Mucosa of descending colon (tissue), 3 donors: Measurements from ENCODE around the gene OBSL1. TPM values are rescaled to one million over a fixed set of nuclear protein-coding genes. Genes with fewer than 3 reads are reported as not detected.

Experiments used
- ATAC-seq: fragments of 200-7000 bp; cut with Tn5 transposase; one replicate; pipeline ENCODE4 v1.9.1; 2020; ENCODE audit warnings: mild to moderate bottlenecking, moderate library complexity
- DNase-seq, 3 donors: peaks; one replicate each; pipeline ENCODE4 v3.0.0-alpha.2; 2020
- H3K36me3 ChIP-seq: fragments of 200-600 bp; one replicate; pipeline ENCODE4 v1.8.0; 2021; ENCODE audit warnings: low read depth, mild to moderate bottlenecking
- H3K4me1 ChIP-seq: fragments of 200-600 bp; one replicate; pipeline ENCODE4 v1.8.0; 2021; ENCODE audit warnings: low read depth, mild to moderate bottlenecking
- H3K4me3 ChIP-seq: fragments of 200-600 bp; one replicate; pipeline ENCODE4 v1.8.0; 2021; ENCODE audit warnings: mild to moderate bottlenecking
- H3K9me3 ChIP-seq: fragments of 200-600 bp; one replicate; pipeline ENCODE4 v1.8.0; 2021; ENCODE audit warnings: mild to moderate bottlenecking
- intact Hi-C, 2 donors: fragments of 100-400 bp; cut with DNase I in 1 of 2; cut with micrococcal nuclease in 1 of 2; formaldehyde crosslinking; loops; one replicate each; pipeline versions ENCODE4 v1.11.0 to v1.11.1; 2022; cut with DNase I, micrococcal nuclease
- total RNA-seq, 3 donors: library from RNA; stranded (reverse); fragmentation: NEBNext Ultra II Directional in 2 of 3; extraction: Animal tissue kit (Norgen Biotek cat#: 25700) in 2 of 3; gene quantifications; one replicate each; pipeline versions ENCODE4 v1.2.1 to v1.2.4, GENCODE V29; 2021 to 2023
- TF ChIP-seq, protein P1 (sequence below): fragments of 200-600 bp; IDR thresholded peaks from one replicate; pipeline ENCODE4 v1.8.0; 2022; ENCODE audit warnings: antibody characterized with exemption, mild to moderate bottlenecking
- donor health status: DM: no; HTN: no; CAD: no; lungs with moderate emphysema.
- donor health status: DM: no; HTN: no; CAD: no.
- donor health status: DM: no; HTN: yes; CAD: no.

The OBSL1 gene
- total RNA-seq, 3 donors from 2014 or later: 7.6 to 53.0 (median 12.6) TPM

DNA sequence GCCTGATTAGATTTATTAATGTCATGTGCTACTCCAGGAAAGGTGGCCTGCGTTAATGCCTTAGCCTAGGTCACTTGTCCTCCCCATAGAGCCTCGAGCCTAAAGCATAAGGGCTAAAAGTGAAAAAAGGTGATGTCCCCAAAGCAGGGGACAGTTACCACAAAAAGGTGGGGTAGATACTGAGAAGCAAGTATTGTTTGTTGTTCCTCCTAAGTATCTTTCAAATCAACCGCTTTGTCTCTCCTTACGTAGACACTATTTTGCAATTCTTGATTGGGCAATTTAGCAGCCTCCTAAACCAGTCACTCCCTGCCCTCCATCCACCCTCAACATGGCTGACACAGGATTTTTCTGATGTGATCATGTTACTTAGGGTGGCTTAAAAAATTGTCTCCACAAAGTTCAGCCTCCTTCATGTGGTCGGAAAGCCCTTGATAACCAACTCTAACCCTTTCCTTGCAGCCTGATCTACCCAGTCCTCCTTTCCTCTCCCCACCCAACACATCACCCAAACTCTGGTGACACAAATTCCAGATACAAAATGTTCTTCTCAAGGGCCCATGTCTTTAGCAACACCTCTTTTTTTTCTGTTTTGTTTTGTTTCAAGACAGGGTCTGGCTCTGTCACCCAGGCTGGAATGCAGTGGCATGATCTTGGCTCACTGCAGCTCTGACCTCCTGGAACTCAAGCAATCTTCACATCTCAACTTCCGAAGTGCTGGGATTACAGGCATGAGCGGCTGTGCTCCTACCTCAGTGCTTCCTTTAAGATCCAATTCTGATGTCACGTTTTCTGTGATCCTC, 7.7 kb upstream of the OBSL1 start:
- no peaks in the 10 kb centered on the region for H3K4me1 ChIP-seq
- H3K9me3 ChIP-seq: no peaks in the 10 kb centered on the region
- DNase-seq (no peak), ATAC-seq (no peak)
- no peaks in the 10 kb centered on the region for H3K36me3 ChIP-seq
- H3K4me3 ChIP-seq: no peak overlapping the region
- intact Hi-C loops: no loop called here
- TF ChIP-seq, protein P1, sequence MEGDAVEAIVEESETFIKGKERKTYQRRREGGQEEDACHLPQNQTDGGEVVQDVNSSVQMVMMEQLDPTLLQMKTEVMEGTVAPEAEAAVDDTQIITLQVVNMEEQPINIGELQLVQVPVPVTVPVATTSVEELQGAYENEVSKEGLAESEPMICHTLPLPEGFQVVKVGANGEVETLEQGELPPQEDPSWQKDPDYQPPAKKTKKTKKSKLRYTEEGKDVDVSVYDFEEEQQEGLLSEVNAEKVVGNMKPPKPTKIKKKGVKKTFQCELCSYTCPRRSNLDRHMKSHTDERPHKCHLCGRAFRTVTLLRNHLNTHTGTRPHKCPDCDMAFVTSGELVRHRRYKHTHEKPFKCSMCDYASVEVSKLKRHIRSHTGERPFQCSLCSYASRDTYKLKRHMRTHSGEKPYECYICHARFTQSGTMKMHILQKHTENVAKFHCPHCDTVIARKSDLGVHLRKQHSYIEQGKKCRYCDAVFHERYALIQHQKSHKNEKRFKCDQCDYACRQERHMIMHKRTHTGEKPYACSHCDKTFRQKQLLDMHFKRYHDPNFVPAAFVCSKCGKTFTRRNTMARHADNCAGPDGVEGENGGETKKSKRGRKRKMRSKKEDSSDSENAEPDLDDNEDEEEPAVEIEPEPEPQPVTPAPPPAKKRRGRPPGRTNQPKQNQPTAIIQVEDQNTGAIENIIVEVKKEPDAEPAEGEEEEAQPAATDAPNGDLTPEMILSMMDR: no peak

DNA sequence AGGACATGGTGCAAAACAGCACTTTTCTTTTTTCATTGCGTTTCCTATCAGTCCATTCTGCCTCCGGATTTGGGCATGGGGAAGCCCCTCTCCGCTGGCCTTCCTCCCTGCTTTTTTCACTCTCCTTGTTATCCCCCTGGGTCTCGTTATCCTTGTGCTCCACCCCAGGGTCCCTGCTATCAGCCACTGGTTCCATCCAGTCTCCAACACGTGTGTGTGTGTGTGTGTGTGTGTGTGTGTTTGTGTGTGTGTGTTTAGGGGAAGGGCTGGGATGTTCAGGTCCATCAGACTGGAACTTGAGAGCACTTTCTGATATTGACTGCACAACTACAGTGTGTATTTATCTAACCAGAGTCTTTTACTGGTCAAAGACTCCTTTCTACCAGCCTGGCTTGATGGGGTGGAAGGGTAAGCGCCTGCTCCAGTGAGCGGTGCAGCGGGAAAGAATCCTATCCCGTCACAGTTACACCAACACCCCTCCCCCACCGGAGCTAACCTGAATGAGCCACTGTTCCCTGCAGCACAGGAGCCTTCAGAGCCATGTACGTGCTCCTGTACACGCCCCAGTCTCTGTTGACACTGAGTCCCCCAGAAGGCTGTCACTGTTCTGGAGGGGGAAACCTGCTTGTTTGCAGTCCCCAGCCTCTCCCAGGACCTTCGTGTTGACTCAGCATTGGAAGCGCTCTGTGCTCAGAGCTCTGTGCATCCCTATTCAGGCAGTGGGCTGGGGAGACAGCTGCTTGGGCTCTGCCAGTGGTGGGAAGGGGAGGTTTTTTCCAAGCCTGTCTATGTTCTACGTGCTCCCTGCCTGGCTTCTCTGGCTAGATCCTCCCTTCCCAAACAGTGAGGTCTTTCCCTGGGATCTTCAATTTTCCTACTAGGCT, 5.4 kb upstream of the OBSL1 start:
- peak; percentile 36 for ATAC-seq
- DNase-seq: no peak
- no peaks in the 10 kb centered on the region for H3K36me3 ChIP-seq
- TF ChIP-seq, protein P1: no peak
- H3K9me3 ChIP-seq: no peaks in the 10 kb centered on the region
- intact Hi-C loops: no loop called here
- H3K4me1 ChIP-seq: no peaks in the 10 kb centered on the region
- H3K4me3 ChIP-seq: no peak overlapping the region

DNA sequence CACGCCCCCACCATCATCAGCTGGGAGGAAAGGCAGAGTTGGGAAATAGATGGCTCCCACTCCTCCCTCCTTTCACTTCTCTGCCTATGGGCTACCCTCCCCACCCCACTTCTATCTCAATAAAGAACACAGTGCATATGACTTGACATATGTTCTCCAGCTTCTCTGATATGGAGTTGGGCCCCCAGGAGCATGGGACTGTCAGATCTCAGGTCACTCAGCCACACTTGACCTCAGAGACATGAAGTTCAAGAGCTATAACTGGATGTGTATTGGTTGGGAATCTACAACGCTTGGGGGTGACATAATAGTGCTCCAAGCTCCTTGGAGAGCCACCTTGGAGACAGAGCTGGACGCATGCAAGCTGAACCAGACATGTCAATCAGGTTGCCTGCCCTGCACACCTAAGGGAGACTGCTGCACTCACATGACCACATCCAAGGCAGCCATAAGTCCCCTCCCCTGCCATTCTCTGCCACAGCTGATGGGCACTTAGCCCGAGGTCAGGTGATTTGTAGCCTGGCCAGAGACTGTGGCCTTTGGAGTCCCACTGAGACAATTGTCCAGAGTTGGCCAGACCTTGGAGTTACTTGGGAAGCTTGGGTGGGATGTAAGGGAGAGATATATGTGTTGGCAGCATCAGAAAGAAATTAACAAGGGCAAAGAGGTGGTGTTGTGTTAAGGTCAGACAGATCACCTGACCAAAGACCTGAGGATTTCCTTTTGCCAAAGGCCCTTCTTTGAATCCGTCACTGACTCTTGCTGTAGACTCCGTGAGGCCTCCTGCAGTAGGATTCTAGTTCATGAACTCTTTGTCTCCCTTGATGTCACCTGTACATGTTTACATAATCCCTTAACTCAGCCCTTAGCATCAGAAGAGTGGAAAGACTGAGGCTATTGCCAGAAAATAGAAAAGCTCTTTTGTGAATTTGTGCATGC, 4.5 kb upstream of the OBSL1 start:
- DNase-seq (no peak), ATAC-seq (no peak)
- no peaks in the 10 kb centered on the region for H3K9me3 ChIP-seq
- no peaks in the 10 kb centered on the region for H3K36me3 ChIP-seq
- H3K4me3 ChIP-seq: no peak overlapping the region
- intact Hi-C loops: no loop called here
- H3K4me1 ChIP-seq: peaks cover 6% of the 10 kb centered on the region
- TF ChIP-seq, protein P1: no peak

DNA sequence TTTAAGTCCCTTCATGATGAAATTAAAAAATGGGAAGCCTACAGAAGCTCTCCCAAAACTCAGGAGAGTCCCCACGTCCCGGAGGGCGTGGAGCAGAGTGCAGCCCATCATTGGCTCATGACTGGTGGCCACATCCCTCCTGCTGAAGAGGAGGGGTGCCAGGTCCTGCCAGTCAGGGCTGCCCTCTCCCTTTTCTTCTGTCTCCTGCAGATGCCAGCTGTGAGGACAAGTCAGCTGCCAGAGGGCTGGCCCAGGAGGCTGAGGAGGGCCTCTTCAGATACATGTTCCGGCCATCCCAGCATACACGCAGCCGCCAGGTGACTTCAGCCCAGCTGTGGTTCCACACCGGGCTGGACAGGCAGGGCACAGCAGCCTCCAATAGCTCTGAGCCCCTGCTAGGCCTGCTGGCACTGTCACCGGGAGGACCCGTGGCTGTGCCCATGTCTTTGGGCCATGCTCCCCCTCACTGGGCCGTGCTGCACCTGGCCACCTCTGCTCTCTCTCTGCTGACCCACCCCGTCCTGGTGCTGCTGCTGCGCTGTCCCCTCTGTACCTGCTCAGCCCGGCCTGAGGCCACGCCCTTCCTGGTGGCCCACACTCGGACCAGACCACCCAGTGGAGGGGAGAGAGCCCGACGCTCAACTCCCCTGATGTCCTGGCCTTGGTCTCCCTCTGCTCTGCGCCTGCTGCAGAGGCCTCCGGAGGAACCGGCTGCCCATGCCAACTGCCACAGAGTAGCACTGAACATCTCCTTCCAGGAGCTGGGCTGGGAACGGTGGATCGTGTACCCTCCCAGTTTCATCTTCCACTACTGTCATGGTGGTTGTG, 3.4 kb upstream of the OBSL1 start:
- Histone ChIP-seq H3K9me3 (no peaks in the 10 kb centered on the region), H3K4me1 (peaks cover 15% of the 10 kb centered on the region), H3K4me3 (no peak overlapping the region), H3K36me3 (no peaks in the 10 kb centered on the region)
- intact Hi-C loops: no loop called here
- DNase-seq: no peak
- TF ChIP-seq, protein P1: no peak
- ATAC-seq: no peak
